DND-41 (cell line): ENCODE measurements around the gene PGAP3.

ENCODE experiments used
- ATAC-seq: fragments of 200-7000 bp; cut with Tn5 transposase; 3 replicates; pipeline ENCODE4 v1.9.1; 2021; ENCODE audit warnings: low read depth; ENCODE audit not compliant: insufficient read depth
- DNase-seq: peaks from one replicate; pipeline ENCODE4 v3.0.0-alpha.2; 2020
- H2AFZ ChIP-seq: 2 replicates; pipeline ENCODE4 v1.6.0; 2012; ENCODE audit warnings: low read depth, low read length
- H3K27ac ChIP-seq: 2 replicates; pipeline ENCODE4 v1.5.1; 2012; ENCODE audit warnings: low read length, inconsistent platforms
- H3K27me3 ChIP-seq: fragments of 200-600 bp; sonication (generic); 2 replicates; pipeline ENCODE4 v1.6.0; 2012; ENCODE audit warnings: low read length, mild to moderate bottlenecking, inconsistent platforms; ENCODE audit not compliant: insufficient read depth, poor library complexity
- H3K36me3 ChIP-seq: 2 replicates; pipeline ENCODE4 v1.5.1; 2012; ENCODE audit warnings: low read length, inconsistent platforms; ENCODE audit not compliant: insufficient read depth
- H3K4me1 ChIP-seq: 2 replicates; pipeline ENCODE4 v1.5.1; 2012; ENCODE audit warnings: mild to moderate bottlenecking, low read length; ENCODE audit not compliant: insufficient read depth
- H3K4me2 ChIP-seq: 2 replicates; pipeline ENCODE4 v1.6.0; 2012; ENCODE audit warnings: mild to moderate bottlenecking, moderate library complexity, low read length, inconsistent platforms; ENCODE audit not compliant: insufficient read depth
- H3K4me3 ChIP-seq, 2 experiments: fragments of 200-600 bp in 1 of 2; shearing (Covaris generic) in 1 of 2; 2 replicates each; pipeline ENCODE4 v1.5.1; 2012 to 2016; ENCODE audit warnings: inconsistent platforms in 2 of 2, low read length in 2 of 2, mild to moderate bottlenecking in 2 of 2, low read depth in 1 of 2, moderate library complexity in 1 of 2
- H3K79me2 ChIP-seq: 2 replicates; pipeline ENCODE4 v1.6.0; 2012; ENCODE audit warnings: low read length, inconsistent platforms; ENCODE audit not compliant: insufficient read depth
- H3K9ac ChIP-seq: 2 replicates; pipeline ENCODE4 v1.6.0; 2012; ENCODE audit warnings: low read depth, mild to moderate bottlenecking, inconsistent platforms, low read length, moderate library complexity
- H3K9me3 ChIP-seq: 2 replicates; pipeline ENCODE4 v1.5.1; 2012; ENCODE audit warnings: low read length, moderate library complexity, mild to moderate bottlenecking, inconsistent platforms; ENCODE audit not compliant: insufficient read depth, severe bottlenecking
- H4K20me1 ChIP-seq: 2 replicates; pipeline ENCODE4 v1.6.0; 2012; ENCODE audit warnings: low read length; ENCODE audit not compliant: insufficient read depth
- EZH2 ChIP-seq: IDR thresholded peaks from 3 replicates; pipeline ENCODE4 v1.6.1; 2012; ENCODE audit warnings: borderline replicate concordance, low read depth, mild to moderate bottlenecking, moderate library complexity, low read length, inconsistent platforms; ENCODE audit not compliant: severe bottlenecking
- TF ChIP-seq, protein P1 (sequence below): IDR thresholded peaks from 2 replicates; pipeline ENCODE4 v1.5.1; 2012; ENCODE audit warnings: borderline replicate concordance, low read length, moderate library complexity, mild to moderate bottlenecking; ENCODE audit not compliant: poor library complexity, severe bottlenecking; ENCODE audit errors: extremely low read depth

Gene PGAP3

DNA sequence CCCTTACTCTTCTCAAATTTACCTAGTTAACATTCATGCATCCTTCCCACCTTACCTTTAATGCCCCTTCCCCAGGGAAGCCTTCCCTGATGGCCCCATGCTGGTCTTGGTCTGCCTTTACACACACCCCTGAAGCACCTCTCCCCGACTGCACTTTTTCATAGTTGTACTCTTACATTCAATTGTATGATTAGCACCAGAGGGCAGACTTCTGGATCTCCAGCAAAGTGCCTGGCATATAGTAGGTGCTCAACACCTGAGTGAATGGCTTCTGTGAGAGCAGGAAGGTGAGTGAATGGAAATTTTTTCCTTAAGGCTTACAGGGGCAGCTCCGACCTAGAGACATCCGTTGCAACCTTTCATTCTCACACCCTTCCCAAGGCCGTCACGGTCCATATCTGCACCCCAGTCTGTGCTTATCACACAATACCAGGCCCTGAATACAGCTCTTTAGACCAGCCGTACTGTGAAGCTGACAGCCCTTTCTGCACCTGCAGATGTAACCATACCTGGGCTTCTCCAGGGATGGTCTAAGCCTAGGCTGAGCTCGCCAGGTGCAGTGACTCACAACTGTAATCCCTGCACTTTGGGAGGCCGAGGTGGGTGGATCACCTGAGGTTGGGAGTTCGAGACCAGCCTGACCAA, 4.4 kb downstream of the PGAP3 start:
- no peak for ATAC-seq
- TF ChIP-seq, protein P1, sequence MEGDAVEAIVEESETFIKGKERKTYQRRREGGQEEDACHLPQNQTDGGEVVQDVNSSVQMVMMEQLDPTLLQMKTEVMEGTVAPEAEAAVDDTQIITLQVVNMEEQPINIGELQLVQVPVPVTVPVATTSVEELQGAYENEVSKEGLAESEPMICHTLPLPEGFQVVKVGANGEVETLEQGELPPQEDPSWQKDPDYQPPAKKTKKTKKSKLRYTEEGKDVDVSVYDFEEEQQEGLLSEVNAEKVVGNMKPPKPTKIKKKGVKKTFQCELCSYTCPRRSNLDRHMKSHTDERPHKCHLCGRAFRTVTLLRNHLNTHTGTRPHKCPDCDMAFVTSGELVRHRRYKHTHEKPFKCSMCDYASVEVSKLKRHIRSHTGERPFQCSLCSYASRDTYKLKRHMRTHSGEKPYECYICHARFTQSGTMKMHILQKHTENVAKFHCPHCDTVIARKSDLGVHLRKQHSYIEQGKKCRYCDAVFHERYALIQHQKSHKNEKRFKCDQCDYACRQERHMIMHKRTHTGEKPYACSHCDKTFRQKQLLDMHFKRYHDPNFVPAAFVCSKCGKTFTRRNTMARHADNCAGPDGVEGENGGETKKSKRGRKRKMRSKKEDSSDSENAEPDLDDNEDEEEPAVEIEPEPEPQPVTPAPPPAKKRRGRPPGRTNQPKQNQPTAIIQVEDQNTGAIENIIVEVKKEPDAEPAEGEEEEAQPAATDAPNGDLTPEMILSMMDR = no peak
- no peak for TF ChIP-seq EZH2
- peaks cover 6% of the 10 kb centered on the region; the same call in 1 of the 2 replicates for H3K36me3 ChIP-seq
- no peak for DNase-seq
- no peaks in the 10 kb centered on the region for H3K27me3 ChIP-seq
- H3K4me3 ChIP-seq = no peak overlapping the region
- no peak overlapping the region for H3K4me2 ChIP-seq
- no peak overlapping the region for H3K9ac ChIP-seq
- no peak overlapping the region for H3K27ac ChIP-seq
- H3K4me1 ChIP-seq = peaks cover 24% of the 10 kb centered on the region
- H3K9me3 ChIP-seq = no peaks in the 10 kb centered on the region
- no peaks in the 10 kb centered on the region for H3K79me2 ChIP-seq
- no peaks in the 10 kb centered on the region for H4K20me1 ChIP-seq
- no peak overlapping the region for H2AFZ ChIP-seq

DNA sequence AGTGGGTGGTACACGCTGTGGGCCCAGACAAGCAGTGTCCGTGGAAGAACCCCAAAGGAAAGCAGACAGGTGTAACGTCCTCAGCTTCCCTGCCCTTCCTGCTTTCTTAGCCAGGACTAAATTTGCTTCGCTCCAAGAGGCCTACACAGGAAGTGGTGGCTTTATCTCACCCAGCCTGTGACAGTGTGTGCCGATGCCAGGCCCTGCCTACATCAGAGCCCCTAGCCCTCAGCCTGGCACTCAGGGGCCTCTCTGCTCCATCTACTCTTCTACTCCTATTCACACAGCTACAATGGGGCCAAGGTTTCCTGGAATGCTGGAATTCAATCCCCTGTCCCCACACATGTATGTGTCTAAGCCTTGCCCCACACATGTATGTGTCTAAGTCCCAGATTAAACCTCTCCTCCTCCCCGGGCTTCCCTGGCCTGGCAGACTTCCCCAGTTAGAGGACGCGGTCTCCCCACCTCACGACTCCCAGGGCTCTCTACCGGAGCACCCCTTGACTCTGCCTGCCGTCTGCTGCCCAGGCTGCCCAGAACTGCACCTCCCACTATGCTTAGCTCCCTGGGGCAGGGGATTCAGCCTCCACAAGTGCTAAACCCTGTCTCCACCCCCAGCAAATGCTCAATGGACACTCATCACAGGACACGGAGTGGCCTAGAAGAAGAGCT, 8.2 kb downstream of the PGAP3 start:
- Histone ChIP-seq H4K20me1 (no peaks in the 10 kb centered on the region), H3K36me3 (peaks cover 12% of the 10 kb centered on the region; the same call in 1 of the 2 replicates), H3K27ac (peak overlapping the region; percentile 61), H3K4me3 (no peak overlapping the region), H3K27me3 (no peaks in the 10 kb centered on the region), H3K4me2 (no peak overlapping the region; the same call in 1 of the 2 replicates), H3K9me3 (no peaks in the 10 kb centered on the region), H3K79me2 (no peaks in the 10 kb centered on the region), H3K9ac (0 out of 2 replicates have a peak overlapping the region, but pooled peaks have one; percentile 10), H3K4me1 (peaks cover 10% of the 10 kb centered on the region), H2AFZ (peak overlapping the region; percentile 54; the same call in 1 of the 2 replicates)
- ATAC-seq = peak; percentile 95
- DNase-seq = peak; percentile 64
- TF ChIP-seq, protein P1 = no peak
- TF ChIP-seq EZH2 = no peak

DNA sequence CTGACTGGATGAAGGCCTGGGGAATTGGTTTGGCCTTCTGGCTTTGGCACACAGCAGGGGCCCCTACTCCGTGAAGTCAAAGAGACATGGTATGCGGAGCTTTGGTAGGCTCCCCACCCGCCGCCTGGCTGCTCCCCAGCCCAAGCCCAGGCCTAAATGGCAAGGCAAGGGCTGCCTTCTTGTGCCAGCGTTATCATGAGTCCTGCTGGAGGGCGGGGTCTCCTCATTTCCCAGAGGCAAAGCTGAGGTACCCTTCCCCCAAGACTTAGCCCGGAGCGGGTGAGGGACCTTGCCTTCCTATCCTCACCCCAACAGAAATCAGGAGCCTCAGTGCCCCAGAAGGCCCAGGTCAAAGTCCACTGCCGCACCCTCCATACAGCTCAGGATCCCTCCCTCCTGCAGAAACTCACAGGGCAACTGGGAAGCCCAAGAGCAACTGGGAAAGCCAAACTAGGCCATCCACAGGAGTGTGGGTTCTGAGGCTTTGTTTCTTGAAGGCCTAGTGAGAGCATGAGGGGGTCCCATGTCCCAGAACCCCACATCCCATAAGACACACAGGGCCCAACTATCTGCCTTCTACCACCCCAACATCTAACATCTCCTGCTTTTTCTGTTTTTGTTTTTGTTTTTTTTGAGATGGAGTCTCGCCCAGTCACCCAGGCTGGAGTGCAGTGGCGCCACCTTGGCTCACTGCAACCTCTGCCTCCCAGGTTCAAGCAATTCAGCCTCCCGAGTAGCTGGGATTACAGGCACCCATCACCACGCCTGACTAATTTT, 9.3 kb downstream of the PGAP3 start:
- TF ChIP-seq, protein P1 = no peak
- no peak for TF ChIP-seq EZH2
- DNase-seq = no peak
- Histone ChIP-seq H3K79me2 (no peaks in the 10 kb centered on the region), H3K9ac (no peak overlapping the region), H3K9me3 (no peaks in the 10 kb centered on the region), H3K4me3 (no peak overlapping the region), H3K36me3 (peaks cover 11% of the 10 kb centered on the region; the same call in 1 of the 2 replicates), H4K20me1 (no peaks in the 10 kb centered on the region), H2AFZ (no peak overlapping the region), H3K27me3 (no peaks in the 10 kb centered on the region), H3K4me2 (no peak overlapping the region), H3K4me1 (peaks cover 10% of the 10 kb centered on the region), H3K27ac (no peak overlapping the region)
- ATAC-seq = no peak
